ENCODE data around the gene RBM23. TPM values are rescaled to one million over a fixed set of nuclear protein-coding genes. Genes with fewer than 3 reads are reported as not detected.

Gene RBM23
- total RNA-seq, 1 experiment from 2014 or later: 76.5 TPM

DNA sequence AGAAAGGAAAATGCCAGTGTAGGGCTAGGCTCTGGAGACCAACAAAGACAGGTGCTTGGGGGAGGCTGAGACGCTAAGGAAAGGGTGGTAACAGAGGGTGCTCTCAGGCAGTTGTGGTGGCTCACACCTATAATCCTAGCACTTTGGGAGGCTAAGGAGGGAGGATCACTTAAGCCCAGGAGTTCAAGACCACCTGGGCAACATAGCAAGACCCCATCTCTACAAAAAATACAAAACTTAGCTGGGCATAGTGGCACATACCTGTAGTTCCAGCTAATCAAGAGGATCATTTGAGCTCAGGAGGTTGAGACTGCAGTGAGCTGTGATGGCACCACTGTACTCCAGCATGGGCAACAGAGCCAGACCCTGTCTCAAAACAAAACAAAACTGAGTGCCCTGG is 23.5 kb downstream of the RBM23 start:
- intact Hi-C loops (cut with micrococcal nuclease; ENCODE audit: unreplicated experiment): no loop called here
- POLR2A ChIA-PET (ENCODE audit: unreplicated experiment): interaction anchor here (0.7 kb wide), 1 partner anchor 737 kb away, joined by 3 read pairs; no protein-coding TSS in a partner anchor

DNA sequence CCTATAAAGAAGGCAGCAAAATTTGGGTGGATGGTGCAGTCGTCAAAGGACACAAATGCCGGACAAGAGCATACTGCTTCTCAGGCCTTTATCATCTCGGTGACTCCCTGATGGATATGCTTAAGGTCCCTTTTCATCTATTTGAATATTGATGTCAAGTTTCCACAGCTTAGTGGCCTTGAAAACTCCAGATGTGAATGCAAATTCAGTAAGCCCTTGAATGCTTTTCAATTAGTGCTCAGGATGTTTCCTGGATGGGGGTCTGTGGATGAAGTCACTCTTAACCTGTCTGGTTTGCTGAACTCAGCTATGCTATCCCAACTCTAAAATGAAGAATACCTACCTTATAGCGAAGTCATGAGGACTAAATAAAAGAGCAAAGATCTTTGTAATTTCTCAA is 25.2 kb downstream of the RBM23 start:
- peaks cover 8% of the 10 kb centered on the region; the same call in 1 of the 2 replicates for H3F3A ChIP-seq (ENCODE audit: insufficient read depth, low read depth)
- H2AFZ ChIP-seq: no peak overlapping the region
- no peak overlapping the region for H3K27ac ChIP-seq
- no peak for DNase-seq
- POLR2A ChIA-PET (ENCODE audit: unreplicated experiment): no interaction called here
- no peaks in the 10 kb centered on the region for H3K79me2 ChIP-seq (ENCODE audit: low read depth)
- intact Hi-C loops (cut with micrococcal nuclease; ENCODE audit: unreplicated experiment): no loop called here
- no peaks in the 10 kb centered on the region for H4K20me1 ChIP-seq (ENCODE audit: insufficient read depth)
- H3K27me3 ChIP-seq (ENCODE audit: insufficient read depth, low read depth): no peaks in the 10 kb centered on the region
- H3K4me1 ChIP-seq (replicated peaks; ENCODE audit: insufficient read depth): no peaks in the 10 kb centered on the region
- no TSS peak for BruUV-seq (replicated peaks)
- no peak overlapping the region for H3K4me3 ChIP-seq
- no peaks in the 10 kb centered on the region for H3K9me2 ChIP-seq (ENCODE audit: insufficient read depth)
- no peaks in the 10 kb centered on the region for H3K9me3 ChIP-seq (ENCODE audit: insufficient read depth, low read depth)
- H3K36me3 ChIP-seq (ENCODE audit: low read depth): no peaks in the 10 kb centered on the region
- CTCF ChIA-PET: no interaction called here
- H3K4me2 ChIP-seq: no peak overlapping the region
- TF ChIP-seq CTCF (conservative IDR thresholded peaks at IDR 0.05): no peak

More for the DNA sequence above, 23.5 kb downstream of the RBM23 start:
- CTCF ChIA-PET: no interaction called here
- no TSS peak for BruUV-seq (replicated peaks)
- Histone ChIP-seq H2AFZ (no peak overlapping the region), H3K4me3 (no peak overlapping the region), H3K36me3 (ENCODE audit: low read depth) (no peaks in the 10 kb centered on the region), H3K9me3 (ENCODE audit: insufficient read depth, low read depth) (no peaks in the 10 kb centered on the region), H3K79me2 (ENCODE audit: low read depth) (no peaks in the 10 kb centered on the region), H3K4me1 (replicated peaks; ENCODE audit: insufficient read depth) (no peaks in the 10 kb centered on the region), H4K20me1 (ENCODE audit: insufficient read depth) (no peaks in the 10 kb centered on the region), H3K27ac (no peak overlapping the region), H3K4me2 (no peak overlapping the region), H3K27me3 (ENCODE audit: insufficient read depth, low read depth) (no peaks in the 10 kb centered on the region), H3F3A (ENCODE audit: insufficient read depth, low read depth) (peaks cover 8% of the 10 kb centered on the region; the same call in 1 of the 2 replicates), H3K9me2 (ENCODE audit: insufficient read depth) (no peaks in the 10 kb centered on the region)
- DNase-seq: no peak
- no peak for TF ChIP-seq CTCF (conservative IDR thresholded peaks at IDR 0.05)
- TF ChIP-seq EZH2 (IDR thresholded peaks at IDR 0.05; ENCODE audit: low read depth): no peak

DNA sequence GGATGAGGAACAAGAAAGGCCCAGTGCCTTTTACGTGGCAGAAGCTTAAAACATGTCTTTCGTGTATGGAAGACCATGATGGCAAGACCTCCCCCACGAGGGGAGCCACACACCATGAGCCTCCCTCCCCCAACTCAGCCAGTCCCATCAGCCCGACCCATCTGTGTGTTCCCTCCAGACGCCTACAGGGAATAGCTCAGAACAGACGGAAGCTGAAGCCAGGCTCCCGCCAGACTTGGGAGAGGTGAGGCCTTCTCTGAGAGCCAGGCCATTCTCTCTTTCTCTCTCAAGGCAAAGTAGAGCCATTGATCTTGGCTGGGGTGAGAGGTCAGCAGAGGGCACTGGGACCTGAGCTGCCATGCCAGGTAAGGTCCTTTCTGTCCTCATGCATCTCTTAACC is 26.5 kb downstream of the RBM23 start:
- H3K4me1 ChIP-seq (replicated peaks; ENCODE audit: insufficient read depth): no peaks in the 10 kb centered on the region
- TF ChIP-seq EZH2 (IDR thresholded peaks at IDR 0.05; ENCODE audit: low read depth): no peak
- no peak for TF ChIP-seq CTCF (conservative IDR thresholded peaks at IDR 0.05)
- no peak overlapping the region for H3K4me2 ChIP-seq
- CTCF ChIA-PET: no interaction called here
- no peaks in the 10 kb centered on the region for H3K9me3 ChIP-seq (ENCODE audit: insufficient read depth, low read depth)
- no peak overlapping the region for H3K27ac ChIP-seq
- no peaks in the 10 kb centered on the region for H3K79me2 ChIP-seq (ENCODE audit: low read depth)
- H3K4me3 ChIP-seq: no peak overlapping the region
- peaks cover 2% of the 10 kb centered on the region; the same call in 1 of the 2 replicates for H3F3A ChIP-seq (ENCODE audit: insufficient read depth, low read depth)
- BruUV-seq (replicated peaks): no TSS peak
- H2AFZ ChIP-seq: no peak overlapping the region
- POLR2A ChIA-PET (ENCODE audit: unreplicated experiment): no interaction called here
- H4K20me1 ChIP-seq (ENCODE audit: insufficient read depth): no peaks in the 10 kb centered on the region
- no peaks in the 10 kb centered on the region for H3K9me2 ChIP-seq (ENCODE audit: insufficient read depth)
- no peak for DNase-seq
- intact Hi-C loops (cut with micrococcal nuclease; ENCODE audit: unreplicated experiment): no loop called here
- H3K36me3 ChIP-seq (ENCODE audit: low read depth): no peaks in the 10 kb centered on the region
- H3K27me3 ChIP-seq (ENCODE audit: insufficient read depth, low read depth): no peaks in the 10 kb centered on the region

Measured in PC-9 (cell line).